Measurements from ENCODE around the gene USP6NL. TPM values are rescaled to one million over a fixed set of nuclear protein-coding genes. Genes with fewer than 3 reads are reported as not detected.

USP6NL gene
- total RNA-seq, 4 donors from 2014 or later = 28.8 to 56.4 (median 34.0) TPM

GRCh38 chr10:11468126-11468742 is 143.2 kb downstream of the USP6NL start:
- Histone ChIP-seq H3K27ac (no peak overlapping the region), H3K4me1 (no peaks in the 10 kb centered on the region), H3K4me3 (no peak overlapping the region), H3K9me3 (no peaks in the 10 kb centered on the region), H3K27me3 (no peaks in the 10 kb centered on the region), H3K36me3 (peaks cover under 1 to 46% (median under 1%) of the 10 kb centered on the region in 3 donors)
- no peak for TF ChIP-seq POLR2A (IDR thresholded peaks at IDR 0.05)
- TF ChIP-seq CTCF (IDR thresholded peaks at IDR 0.05) = no peak
- no peak for DNase-seq
- 85 to 88% methylated on average over 7 of the region's 7 CpGs for WGBS, 2 donors
- intact Hi-C loops (cut with DNase I) = no loop called here

- Histone ChIP-seq H3K4me3 (no peak overlapping the region), H3K27me3 (no peaks in the 10 kb centered on the region), H3K36me3 (peaks cover 14 to 63% (median 14%) of the 10 kb centered on the region in 3 donors), H3K27ac (no peak overlapping the region), H3K9me3 (no peaks in the 10 kb centered on the region), H3K4me1 (no peaks in the 10 kb centered on the region)
- TF ChIP-seq POLR2A (IDR thresholded peaks at IDR 0.05) (no peak), CTCF (IDR thresholded peaks at IDR 0.05) (no peak)
- intact Hi-C loops (cut with DNase I) = no loop called here
- 79 to 85% methylated on average over 5 of the region's 5 CpGs for WGBS, 2 donors
- no peak for DNase-seq
Measured at GRCh38 chr10:11465406-11465805, 146.0 kb downstream of the USP6NL start.

GRCh38 chr10:11463111-11463510 is 148.3 kb downstream of the USP6NL start:
- no peak overlapping the region for H3K4me3 ChIP-seq
- DNase-seq = no peak
- intact Hi-C loops (cut with DNase I) = no loop called here
- H3K4me1 ChIP-seq = no peaks in the 10 kb centered on the region
- TF ChIP-seq CTCF (IDR thresholded peaks at IDR 0.05) (no peak), POLR2A (IDR thresholded peaks at IDR 0.05) (no peak)
- no peak overlapping the region for H3K27ac ChIP-seq
- H3K36me3 ChIP-seq = peaks cover 14 to 49% (median 18%) of the 10 kb centered on the region in 3 donors
- H3K9me3 ChIP-seq = no peaks in the 10 kb centered on the region
- WGBS, 2 donors = 94 to 95% methylated on average over 20 to 24 of the region's 26 CpGs
- H3K27me3 ChIP-seq = no peaks in the 10 kb centered on the region

- H3K27ac ChIP-seq = no peak overlapping the region
- TF ChIP-seq POLR2A (IDR thresholded peaks at IDR 0.05) (no peak), CTCF (IDR thresholded peaks at IDR 0.05) (no peak)
- H3K36me3 ChIP-seq = peaks cover 14 to 47% (median 18%) of the 10 kb centered on the region in 3 donors
- 83 to 84% methylated on average over 10 of the region's 10 CpGs for WGBS, 2 donors
- H3K4me1 ChIP-seq = no peaks in the 10 kb centered on the region
- no peak overlapping the region for H3K4me3 ChIP-seq
- no peak for DNase-seq
- intact Hi-C loops (cut with DNase I) = no loop called here
- no peaks in the 10 kb centered on the region for H3K9me3 ChIP-seq
- H3K27me3 ChIP-seq = no peaks in the 10 kb centered on the region
Measured at GRCh38 chr10:11462071-11462470, 149.4 kb downstream of the USP6NL start.

GRCh38 chr10:11457336-11457735 is 154.1 kb downstream of the USP6NL start:
- no peaks in the 10 kb centered on the region for H3K9me3 ChIP-seq
- TF ChIP-seq POLR2A (IDR thresholded peaks at IDR 0.05) = no peak
- no peak for TF ChIP-seq CTCF (IDR thresholded peaks at IDR 0.05)
- WGBS, 2 donors = 90 to 93% methylated on average over 2 of the region's 2 CpGs
- intact Hi-C loops (cut with DNase I) = no loop called here
- H3K36me3 ChIP-seq = peaks cover 4 to 25% (median 8%) of the 10 kb centered on the region in 3 donors
- no peaks in the 10 kb centered on the region for H3K27me3 ChIP-seq
- H3K4me1 ChIP-seq = no peaks in the 10 kb centered on the region
- H3K27ac ChIP-seq = no peak overlapping the region
- DNase-seq = no peak
- no peak overlapping the region for H3K4me3 ChIP-seq
